Thyroid gland (tissue), 4 donors: Measurements from ENCODE around the gene TTC17.

Source experiments
- POLR2A ChIP-seq, 2 donors: fragments of 450-650 bp; IDR thresholded peaks; one replicate each; pipeline ENCODE4 v1.6.1; 2017; ENCODE audit warnings: antibody characterized with exemption in 2 of 2, mild to moderate bottlenecking in 2 of 2, moderate library complexity in 1 of 2
- TF ChIP-seq, protein P1 (sequence below), 6 experiments: fragments of 200-600 bp in 3 of 6; fragments of 450-650 bp in 3 of 6; sonication (generic) in 3 of 6; IDR thresholded peaks; one replicate each; pipeline ENCODE4 v1.5.1; 2016 to 2019; ENCODE audit warnings: antibody characterized with exemption in 6 of 6, mild to moderate bottlenecking in 2 of 6, inconsistent platforms in 1 of 6, moderate library complexity in 1 of 6

DNA sequence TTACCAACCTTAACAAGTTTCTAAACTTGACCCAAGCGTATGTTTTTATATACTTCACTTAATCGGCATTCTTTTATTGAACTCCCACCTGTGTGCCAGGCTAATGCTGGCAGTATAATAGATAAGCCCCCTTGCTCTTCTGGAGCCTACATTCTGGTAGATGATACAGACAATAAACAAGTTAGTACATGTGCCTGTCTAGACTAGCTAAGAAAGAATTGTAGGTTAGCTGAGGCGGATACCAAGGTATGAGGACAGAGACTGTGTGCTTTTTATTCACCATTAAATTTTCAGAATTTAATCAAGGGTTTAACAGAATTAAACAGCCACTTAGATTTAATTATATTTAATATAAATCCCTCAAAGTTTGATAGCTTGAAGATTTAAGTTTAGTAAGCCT lies 45.7 kb downstream of the TTC17 start:
- TF ChIP-seq, protein P1, sequence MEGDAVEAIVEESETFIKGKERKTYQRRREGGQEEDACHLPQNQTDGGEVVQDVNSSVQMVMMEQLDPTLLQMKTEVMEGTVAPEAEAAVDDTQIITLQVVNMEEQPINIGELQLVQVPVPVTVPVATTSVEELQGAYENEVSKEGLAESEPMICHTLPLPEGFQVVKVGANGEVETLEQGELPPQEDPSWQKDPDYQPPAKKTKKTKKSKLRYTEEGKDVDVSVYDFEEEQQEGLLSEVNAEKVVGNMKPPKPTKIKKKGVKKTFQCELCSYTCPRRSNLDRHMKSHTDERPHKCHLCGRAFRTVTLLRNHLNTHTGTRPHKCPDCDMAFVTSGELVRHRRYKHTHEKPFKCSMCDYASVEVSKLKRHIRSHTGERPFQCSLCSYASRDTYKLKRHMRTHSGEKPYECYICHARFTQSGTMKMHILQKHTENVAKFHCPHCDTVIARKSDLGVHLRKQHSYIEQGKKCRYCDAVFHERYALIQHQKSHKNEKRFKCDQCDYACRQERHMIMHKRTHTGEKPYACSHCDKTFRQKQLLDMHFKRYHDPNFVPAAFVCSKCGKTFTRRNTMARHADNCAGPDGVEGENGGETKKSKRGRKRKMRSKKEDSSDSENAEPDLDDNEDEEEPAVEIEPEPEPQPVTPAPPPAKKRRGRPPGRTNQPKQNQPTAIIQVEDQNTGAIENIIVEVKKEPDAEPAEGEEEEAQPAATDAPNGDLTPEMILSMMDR (IDR thresholded peaks at IDR 0.05), result no peak
- TF ChIP-seq POLR2A (IDR thresholded peaks at IDR 0.05), result no peak
